Kidney epithelial cell (primary cell): ENCODE measurements around the gene CAMK2B. TPM values are rescaled to one million over a fixed set of nuclear protein-coding genes. Genes with fewer than 3 reads are reported as not detected.

Source experiments
- DNase-seq: peaks from one replicate; pipeline ENCODE4 v3.0.0-alpha.2; 2010; ENCODE audit warnings: low read depth
- H3K27me3 ChIP-seq: 2 replicates; pipeline ENCODE4 v1.6.0; 2011; ENCODE audit warnings: low read length; ENCODE audit not compliant: control insufficient read depth, insufficient read depth
- H3K36me3 ChIP-seq: 2 replicates; pipeline ENCODE4 v1.5.1; 2011; ENCODE audit warnings: low read length; ENCODE audit not compliant: control insufficient read depth, insufficient read depth
- H3K4me3 ChIP-seq: 2 replicates; pipeline ENCODE4 v1.5.1; 2011; ENCODE audit warnings: low read depth, mild to moderate bottlenecking, control low read depth, low read length
- total RNA-seq: library from RNA; depleted of rRNA; stranded (reverse); fragments of >200 nt; gene quantifications from 2 replicates; pipeline ENCODE4 v1.2.3, GENCODE V29; 2015
- TF ChIP-seq, protein P1 (sequence below): IDR thresholded peaks from 2 replicates; pipeline ENCODE4 v1.5.1; 2011; ENCODE audit warnings: mild to moderate bottlenecking, moderate library complexity, low read length, control low read depth, inconsistent platforms; ENCODE audit not compliant: insufficient read depth, poor library complexity, severe bottlenecking

CAMK2B gene
- total RNA-seq, 1 donor from 2014 or later: not detected

DNA sequence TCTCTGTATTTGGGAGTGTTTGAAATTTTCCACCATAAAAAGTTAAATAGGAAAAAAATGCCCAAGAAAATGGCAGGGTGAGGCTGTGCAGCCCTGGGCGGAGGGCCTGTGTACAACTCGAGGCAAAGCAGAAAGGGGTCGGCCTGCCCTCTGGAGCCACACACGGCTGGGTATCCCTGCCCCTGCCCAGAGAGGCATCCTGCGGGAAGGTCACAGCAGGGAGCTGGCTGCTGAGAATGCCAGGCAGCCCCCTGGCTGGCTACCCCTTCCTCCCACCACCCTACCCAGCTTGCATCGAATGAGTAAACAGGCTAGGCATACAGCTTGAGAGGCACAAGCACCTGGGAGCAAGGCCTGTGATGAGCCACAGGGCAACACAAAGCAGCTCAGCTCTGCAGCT, 46.1 kb downstream of the CAMK2B start:
- no peaks in the 10 kb centered on the region for H3K36me3 ChIP-seq
- DNase-seq: no peak
- TF ChIP-seq, protein P1, sequence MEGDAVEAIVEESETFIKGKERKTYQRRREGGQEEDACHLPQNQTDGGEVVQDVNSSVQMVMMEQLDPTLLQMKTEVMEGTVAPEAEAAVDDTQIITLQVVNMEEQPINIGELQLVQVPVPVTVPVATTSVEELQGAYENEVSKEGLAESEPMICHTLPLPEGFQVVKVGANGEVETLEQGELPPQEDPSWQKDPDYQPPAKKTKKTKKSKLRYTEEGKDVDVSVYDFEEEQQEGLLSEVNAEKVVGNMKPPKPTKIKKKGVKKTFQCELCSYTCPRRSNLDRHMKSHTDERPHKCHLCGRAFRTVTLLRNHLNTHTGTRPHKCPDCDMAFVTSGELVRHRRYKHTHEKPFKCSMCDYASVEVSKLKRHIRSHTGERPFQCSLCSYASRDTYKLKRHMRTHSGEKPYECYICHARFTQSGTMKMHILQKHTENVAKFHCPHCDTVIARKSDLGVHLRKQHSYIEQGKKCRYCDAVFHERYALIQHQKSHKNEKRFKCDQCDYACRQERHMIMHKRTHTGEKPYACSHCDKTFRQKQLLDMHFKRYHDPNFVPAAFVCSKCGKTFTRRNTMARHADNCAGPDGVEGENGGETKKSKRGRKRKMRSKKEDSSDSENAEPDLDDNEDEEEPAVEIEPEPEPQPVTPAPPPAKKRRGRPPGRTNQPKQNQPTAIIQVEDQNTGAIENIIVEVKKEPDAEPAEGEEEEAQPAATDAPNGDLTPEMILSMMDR: no peak
- peaks cover 16% of the 10 kb centered on the region for H3K27me3 ChIP-seq
- H3K4me3 ChIP-seq: no peak overlapping the region

DNA sequence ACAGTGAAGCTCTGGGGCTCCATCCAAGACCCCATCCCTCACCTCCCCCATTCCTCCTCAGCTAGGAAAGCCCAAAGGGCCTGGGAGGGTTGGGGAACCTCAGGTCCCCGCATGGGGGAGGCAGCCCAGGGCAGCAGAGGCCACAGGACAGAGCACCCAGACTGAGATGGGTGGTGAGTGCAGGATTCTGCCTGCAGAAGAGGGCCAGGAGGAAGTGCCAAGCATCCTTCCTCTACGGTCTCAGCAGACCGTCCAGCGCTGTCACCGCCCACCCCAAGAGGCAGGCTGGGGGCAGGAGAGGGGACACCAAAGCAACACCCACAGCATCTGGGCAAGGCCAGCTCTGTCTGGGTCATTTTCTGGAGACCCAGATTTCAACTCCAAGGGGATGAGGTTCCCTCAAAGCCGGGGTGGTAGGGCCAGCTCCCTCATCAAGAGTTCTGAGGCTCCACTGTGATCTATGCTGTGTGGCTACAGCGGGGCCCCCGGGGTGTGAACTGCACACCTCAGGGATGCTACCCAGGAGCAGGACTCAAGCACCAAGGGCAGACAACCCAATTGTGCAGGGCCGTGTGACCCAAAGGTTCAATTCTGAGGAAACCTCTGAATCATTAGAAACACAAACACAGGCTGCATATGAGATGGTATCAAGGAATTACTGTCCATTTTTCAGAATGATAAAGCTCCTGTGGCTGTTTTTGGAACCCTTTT, 46.8 kb downstream of the CAMK2B start:
- Histone ChIP-seq H3K4me3 (no peak overlapping the region), H3K36me3 (no peaks in the 10 kb centered on the region), H3K27me3 (peaks cover 18% of the 10 kb centered on the region)
- no peak for DNase-seq
- TF ChIP-seq, protein P1: no peak

DNA sequence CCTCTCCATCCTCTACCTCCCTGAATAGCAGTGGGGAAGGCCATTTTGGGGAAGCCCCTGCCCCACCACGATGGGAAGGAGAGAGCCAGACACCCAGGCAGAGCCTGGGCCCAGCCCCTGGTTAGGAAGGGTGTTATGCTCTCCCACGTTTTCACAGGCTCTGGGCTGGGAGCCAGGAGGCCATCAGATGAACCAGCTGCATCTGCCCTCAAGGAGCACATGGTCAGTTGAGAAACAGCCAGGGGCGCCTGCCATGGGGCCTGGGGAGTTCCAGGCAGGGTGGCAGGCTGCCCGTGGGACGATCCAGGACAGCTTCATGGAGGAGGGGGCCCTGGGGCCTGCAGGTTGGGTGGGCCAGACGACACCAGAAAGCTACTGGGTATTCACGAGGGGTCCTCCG, 47.5 kb downstream of the CAMK2B start:
- Histone ChIP-seq H3K27me3 (peaks cover 18% of the 10 kb centered on the region), H3K36me3 (no peaks in the 10 kb centered on the region), H3K4me3 (no peak overlapping the region)
- TF ChIP-seq, protein P1: no peak
- DNase-seq: no peak

DNA sequence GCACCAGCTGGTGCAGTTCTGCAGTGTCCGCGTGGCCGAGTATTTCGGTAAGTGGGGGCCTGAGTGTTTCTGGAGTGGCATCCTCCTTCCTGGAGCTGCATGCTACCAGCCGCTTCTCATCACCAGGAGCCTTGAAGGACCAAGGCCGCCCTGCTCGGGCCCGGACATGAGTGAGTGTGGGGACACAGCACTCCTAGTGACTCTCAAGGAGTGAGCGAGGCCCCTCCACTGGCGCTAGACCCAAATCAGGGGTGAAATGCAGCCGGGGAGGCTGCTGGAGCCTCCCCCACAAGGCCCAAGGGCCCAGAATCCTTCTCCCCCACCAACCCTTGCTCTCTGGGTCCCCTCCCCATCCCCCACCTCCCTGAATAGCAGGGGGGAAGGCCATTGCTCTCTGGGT, 48.0 kb downstream of the CAMK2B start:
- Histone ChIP-seq H3K27me3 (peaks cover 18% of the 10 kb centered on the region), H3K36me3 (no peaks in the 10 kb centered on the region), H3K4me3 (no peak overlapping the region)
- TF ChIP-seq, protein P1: no peak
- DNase-seq: no peak

DNA sequence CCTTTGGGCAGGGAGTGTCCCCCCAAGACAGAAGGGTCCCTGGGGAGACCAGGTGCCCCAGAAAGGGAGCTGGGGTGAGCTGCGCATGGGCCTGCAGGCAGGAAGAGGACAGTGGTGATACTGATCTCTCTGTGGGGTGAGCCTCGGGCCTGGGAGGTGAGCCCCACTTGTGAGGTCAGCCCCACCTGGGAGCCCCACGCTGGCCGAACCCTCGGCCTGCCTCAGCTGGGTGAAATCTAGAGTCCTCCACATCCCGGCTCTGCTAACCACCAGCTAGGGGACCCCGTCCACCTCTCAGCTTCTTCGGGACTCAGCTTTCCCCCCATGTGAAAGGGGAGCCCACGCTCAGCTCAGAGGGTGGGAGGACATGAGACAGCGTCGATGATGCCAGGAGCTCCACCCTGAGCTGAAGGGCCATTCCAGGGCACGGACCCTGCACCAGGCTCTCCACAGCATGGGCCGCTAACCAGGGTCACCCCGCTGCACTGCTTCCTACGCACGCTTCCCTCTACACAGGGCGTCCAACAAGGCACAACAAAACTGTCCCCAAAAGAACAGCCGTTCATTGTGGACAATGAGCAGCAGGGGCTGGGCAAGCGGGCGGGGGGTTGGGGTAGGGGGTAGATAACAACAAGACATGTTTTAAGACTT, 48.7 kb downstream of the CAMK2B start:
- TF ChIP-seq, protein P1: no peak
- DNase-seq: no peak
- Histone ChIP-seq H3K36me3 (no peaks in the 10 kb centered on the region), H3K4me3 (no peak overlapping the region), H3K27me3 (peaks cover 18% of the 10 kb centered on the region)

DNA sequence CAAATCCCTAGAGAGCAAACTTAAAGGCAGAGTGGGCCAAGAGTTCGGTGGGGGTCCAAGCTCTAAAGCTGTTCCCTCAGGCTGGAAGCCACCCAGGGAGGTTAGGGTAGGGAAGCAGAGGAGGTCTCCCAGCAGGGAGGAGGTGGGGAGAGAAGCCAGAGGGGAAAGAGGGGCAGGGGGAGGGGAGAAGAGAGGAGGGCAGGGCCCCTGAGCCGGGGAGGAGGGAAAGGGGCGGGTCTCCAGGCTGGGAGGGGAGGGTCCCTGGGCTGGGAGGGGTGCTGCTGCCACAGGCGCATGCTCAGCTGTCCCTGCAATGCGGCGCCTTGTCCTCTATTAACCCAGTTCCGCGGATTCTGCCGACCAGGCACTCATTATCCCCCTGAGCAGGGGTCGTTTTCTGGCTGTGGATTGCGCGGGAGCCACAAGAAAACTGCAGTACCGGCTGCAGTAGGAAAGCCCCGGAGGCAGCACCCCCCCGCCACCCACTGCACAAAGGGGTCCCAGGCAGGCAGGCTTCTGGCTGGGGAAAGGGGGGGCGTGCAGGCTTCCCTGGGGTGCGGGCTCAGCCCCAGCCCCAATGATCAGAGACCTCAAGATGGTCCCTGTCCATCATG, 49.3 kb downstream of the CAMK2B start:
- TF ChIP-seq, protein P1: no peak
- no peaks in the 10 kb centered on the region for H3K36me3 ChIP-seq
- peaks cover 18% of the 10 kb centered on the region for H3K27me3 ChIP-seq
- no peak overlapping the region for H3K4me3 ChIP-seq
- no peak for DNase-seq
